Stimulated activated CD4-positive, alpha-beta T cell treated with anti-CD3 and anti-CD28 coated beads, Interleukin-4, amount 100 ng/mL, for 24 hours (primary cell): ENCODE data around the gene DOK7.
A peak's percentile ranks its signal among the peaks of the same experiment; 100 is the strongest.
"Not testable (repeated sequence)": the region's sequence is repeated elsewhere in the genome, so short reads cannot be mapped to it uniquely, and the experiment has no call there.

Experiments used
- DNase-seq: peaks from one replicate; pipeline ENCODE4 v3.0.0-alpha.2; 2020

DOK7 gene

GRCh38 chr4:3524349-3524748 is 61.2 kb downstream of the DOK7 start:
- no peak for DNase-seq

- DNase-seq = no peak
Observed at GRCh38 chr4:3524920-3525319, 61.8 kb downstream of the DOK7 start.

GRCh38 chr4:3525532-3526430 is 62.7 kb downstream of the DOK7 start:
- no peak for DNase-seq

- no peak for DNase-seq
Observed at GRCh38 chr4:3526456-3526855, 63.4 kb downstream of the DOK7 start.

- no peak for DNase-seq
Observed at GRCh38 chr4:3527101-3527913, 64.2 kb downstream of the DOK7 start.

GRCh38 chr4:3527914-3528876 is 65.1 kb downstream of the DOK7 start:
- no peak for DNase-seq

- DNase-seq = no peak
Observed at GRCh38 chr4:3529363-3529762, 66.3 kb downstream of the DOK7 start.

- DNase-seq = no peak
Observed at GRCh38 chr4:3530051-3530450, 66.9 kb downstream of the DOK7 start.

- no peak for DNase-seq
Observed at GRCh38 chr4:3530663-3531254, 67.7 kb downstream of the DOK7 start.

GRCh38 chr4:3531318-3531878 is 68.3 kb downstream of the DOK7 start:
- no peak for DNase-seq

- peak; percentile 88 for DNase-seq
Observed at GRCh38 chr4:3531879-3532750, 69.0 kb downstream of the DOK7 start, which contains the start of gene LRPAP1. Gene LRPAP1, minus strand, starts transcription at chr4:3532422. Its CDS starts 10 bp downstream, at chr4:3532412.

GRCh38 chr4:3532751-3533422 is 69.8 kb downstream of the DOK7 start:
- DNase-seq = no peak

GRCh38 chr4:3533423-3533820 is 70.3 kb downstream of the DOK7 start:
- DNase-seq = no peak

GRCh38 chr4:3535812-3536211 is 72.7 kb downstream of the DOK7 start:
- DNase-seq = not testable (repeated sequence)

GRCh38 chr4:3538906-3539305 is 75.8 kb downstream of the DOK7 start:
- not testable (repeated sequence) for DNase-seq

GRCh38 chr4:3543415-3543814 is 80.3 kb downstream of the DOK7 start:
- not testable (repeated sequence) for DNase-seq
